T47D (cell line): ENCODE measurements around the gene SGMS1.

ENCODE experiments used
- DNase-seq, 2 experiments: peaks; one replicate each; pipeline versions ENCODE4 v3.0.0 to v3.0.0-alpha.2; 2011 to 2012; ENCODE audit warnings: low read depth in 1 of 2, low spot score in 1 of 2
- JUND ChIP-seq: IDR thresholded peaks from 2 replicates; pipeline ENCODE4 v1.6.1; 2012; ENCODE audit warnings: low read depth
- in situ Hi-C: cut with HindIII; loops from 2 replicates; pipeline ENCODE4 v1.10.0; 2016; ENCODE audit warnings: low sequenced_read_pairs, low pct_unique_long_range_greater_than_20kb

The SGMS1 gene

GRCh38 chr10:50420196-50420595, 203.6 kb downstream of the SGMS1 start:
- no peak for TF ChIP-seq JUND
- in situ Hi-C loops: no loop called here
- no peak for DNase-seq

- no peak for TF ChIP-seq JUND
- in situ Hi-C loops: no loop called here
- DNase-seq: no peak
These were observed 204.0 kb downstream of the SGMS1 start for GRCh38 chr10:50419756-50420155.

DNA sequence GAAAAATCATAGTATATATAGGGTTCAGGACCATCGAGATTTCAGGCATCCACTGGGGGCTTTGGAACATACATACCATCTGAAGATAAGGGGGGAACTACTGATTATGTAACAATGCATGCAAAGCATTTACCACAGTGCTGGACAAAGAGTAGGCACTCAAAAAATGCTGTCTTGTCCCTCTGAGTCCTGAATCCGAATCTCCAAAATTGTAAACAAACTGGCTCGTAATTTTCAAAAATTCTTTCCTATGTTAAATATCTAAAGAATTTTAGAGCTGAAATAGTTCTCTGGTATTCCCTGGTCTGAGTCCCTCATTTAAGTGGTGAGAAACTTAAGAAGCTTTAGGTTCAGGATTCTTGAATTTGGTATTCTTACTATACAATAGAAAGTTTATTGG, 204.7 kb downstream of the SGMS1 start:
- no peak for TF ChIP-seq JUND
- in situ Hi-C loops: no loop called here
- DNase-seq: no peak

DNA sequence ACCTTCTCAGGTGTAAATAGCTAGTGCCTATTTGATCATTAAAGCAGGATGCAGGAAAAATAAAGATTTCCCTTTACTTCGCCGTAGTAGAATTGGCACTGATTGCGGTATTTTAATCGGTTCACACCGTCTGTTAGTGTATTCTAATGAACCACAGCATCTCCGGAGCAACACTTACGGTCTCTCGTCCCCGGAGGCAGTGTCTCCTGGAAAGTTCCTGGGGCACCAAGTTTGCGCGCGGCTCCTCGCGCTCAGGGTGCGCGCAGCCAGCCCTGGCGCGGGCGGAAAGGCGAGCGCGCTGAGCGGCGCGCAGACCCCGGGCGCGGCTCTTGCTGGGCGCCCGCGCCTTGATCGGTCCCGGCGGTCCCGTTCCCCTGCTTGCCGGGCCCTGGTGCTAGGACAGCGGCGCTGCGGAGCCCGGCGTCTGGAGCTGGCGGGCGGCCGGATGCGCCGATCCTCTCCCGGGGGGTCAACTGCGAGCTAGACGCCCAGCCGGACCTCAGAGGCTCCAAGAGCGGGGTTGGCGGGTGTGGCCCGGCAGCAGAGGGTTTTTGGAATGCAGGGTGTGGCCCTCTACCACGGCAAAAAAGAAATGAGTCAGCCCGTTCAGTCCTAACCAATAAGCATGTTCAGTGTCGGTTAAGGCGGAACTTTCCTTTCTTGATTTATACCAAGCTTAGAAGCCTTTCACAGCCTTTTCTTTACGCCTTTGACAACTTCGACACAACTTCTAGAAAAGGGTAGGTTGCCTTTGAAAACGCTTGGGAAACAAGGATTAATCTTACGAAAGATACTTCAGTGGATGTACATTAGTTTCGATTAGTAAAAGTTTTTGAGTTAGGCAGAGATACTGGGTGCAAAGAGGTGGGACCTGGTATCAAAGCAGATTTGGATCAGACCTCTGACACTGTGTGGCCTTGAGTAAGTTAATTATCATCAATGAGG, 205.6 kb downstream of the SGMS1 start:
- in situ Hi-C loops: no loop called here
- TF ChIP-seq JUND: no peak
- peak; percentile 82 to 89 for DNase-seq

DNA sequence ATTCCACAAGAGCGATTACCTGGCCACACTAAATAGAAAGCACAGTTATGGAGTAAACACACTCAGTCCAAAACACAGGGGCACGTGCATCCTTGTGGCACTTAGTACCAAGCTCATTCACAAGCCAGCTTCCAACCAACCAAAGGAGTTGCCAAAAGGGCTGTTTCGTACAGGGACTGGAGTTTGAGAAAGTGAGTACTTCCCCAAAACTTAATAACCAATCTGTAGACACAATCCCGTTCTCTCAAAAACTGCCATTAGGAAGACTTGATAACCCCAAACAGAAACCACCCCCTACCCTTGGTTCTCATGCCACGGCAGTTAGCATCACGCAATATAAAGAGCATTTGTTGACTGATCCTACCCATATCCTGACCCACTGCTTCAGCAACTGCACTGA, 206.3 kb downstream of the SGMS1 start:
- in situ Hi-C loops: no loop called here
- no peak for TF ChIP-seq JUND
- peak in 1 of 2 experiments; percentile 24 for DNase-seq

DNA sequence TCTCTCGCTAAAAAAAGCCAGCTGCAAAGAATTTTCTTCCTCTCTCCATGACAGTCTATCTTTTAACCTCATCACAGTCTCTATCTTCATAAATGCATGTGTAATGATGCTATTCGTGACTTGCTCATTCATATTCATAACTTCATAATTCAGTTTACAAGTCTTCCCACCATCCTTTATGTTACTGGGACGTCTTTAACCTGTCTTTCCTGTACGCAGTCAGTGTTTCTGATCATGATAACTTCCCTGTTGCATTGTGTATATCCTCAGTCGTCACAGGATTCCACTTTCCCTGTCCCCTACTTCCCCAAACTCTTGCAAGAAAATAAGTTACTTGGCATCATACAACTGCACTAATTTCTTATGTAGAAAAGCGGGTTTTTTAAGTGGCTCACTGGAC, 206.9 kb downstream of the SGMS1 start:
- no peak for TF ChIP-seq JUND
- peak in 1 of 2 experiments; percentile 17 for DNase-seq
- in situ Hi-C loops: no loop called here

DNA sequence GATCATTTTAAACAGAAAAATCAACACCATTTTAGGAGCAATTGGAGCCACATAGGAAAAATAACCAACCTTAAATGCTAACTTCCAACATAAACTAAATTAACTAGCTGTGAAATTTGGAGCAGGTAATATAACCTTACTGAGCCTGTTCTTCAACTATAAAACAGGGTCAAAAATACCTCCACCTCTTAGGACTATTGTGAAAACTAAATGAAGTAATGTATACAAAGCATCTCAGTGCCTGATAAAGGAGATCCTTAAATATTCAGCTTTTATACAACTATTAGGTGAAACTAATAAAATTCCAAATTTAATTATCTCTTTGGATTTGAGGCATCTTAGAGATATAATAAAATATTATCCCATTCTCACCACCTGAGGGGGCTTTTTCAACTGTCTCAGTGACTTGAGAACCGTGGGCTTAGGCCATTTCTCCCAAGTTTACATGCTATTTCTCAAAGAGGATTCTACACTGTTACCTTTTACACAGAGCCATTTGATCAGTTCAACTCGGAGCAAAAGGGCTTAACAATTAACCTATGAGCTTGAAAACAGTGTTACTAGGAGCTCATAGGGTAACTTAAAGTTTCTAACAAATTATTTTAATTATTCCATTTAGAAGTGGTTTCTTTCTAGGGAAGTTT, 207.5 kb downstream of the SGMS1 start:
- no peak for DNase-seq
- TF ChIP-seq JUND: no peak
- in situ Hi-C loops: no loop called here

DNA sequence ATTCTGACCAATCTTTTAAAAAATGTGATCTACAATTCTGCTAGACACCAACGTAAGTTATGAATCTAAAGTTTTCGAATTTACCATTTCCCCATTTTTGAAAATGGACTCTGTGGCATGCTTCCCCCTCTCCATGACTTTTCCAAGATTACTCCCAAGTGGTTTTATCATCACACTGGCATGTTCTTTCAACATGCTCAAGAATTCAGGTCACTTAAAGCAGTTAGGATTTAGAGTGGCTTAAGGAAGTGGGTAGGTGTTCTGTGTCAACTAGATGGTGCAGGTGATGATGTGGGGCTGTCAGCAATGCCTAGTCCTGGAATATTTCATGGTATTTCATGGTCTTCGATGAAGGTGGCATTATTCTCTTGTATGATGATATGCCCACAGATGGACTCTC, 208.5 kb downstream of the SGMS1 start:
- in situ Hi-C loops: no loop called here
- no peak for DNase-seq
- TF ChIP-seq JUND: no peak

DNA sequence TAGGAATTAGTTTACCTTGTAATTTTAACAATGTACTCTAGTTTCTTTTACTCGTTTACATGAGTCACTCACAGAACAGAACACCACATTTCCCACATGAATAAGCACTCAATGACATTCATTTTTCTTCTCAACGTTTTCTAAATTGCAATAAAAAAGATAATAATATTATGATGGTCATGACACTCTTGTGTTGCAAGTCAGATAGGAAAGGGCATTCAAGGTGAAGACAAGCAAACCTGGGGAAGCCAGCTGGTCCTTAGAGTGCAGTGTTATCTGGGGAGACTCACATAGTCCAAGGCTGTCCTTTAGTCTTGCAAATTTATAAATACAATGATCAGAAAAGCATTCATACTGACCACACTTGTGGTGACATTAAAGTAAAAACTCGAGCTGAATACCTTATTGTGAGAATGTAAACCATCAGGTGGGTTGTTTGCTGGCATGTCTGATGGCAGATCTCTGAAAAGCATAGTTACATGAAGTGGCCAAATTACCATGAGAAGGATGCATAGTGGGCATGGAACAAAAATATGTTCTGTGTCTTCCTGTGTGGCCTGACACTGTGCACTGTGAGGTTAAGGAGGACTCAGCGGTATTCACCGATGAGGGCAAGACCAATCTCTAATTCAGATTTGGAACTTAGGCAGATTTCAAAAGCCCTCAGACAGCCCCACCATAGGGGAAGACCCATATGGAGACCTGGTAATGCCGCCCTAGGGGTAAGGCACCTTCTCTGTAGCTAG, 213.5 kb downstream of the SGMS1 start:
- DNase-seq: no peak
- in situ Hi-C loops: no loop called here
- TF ChIP-seq JUND: no peak

- no peak for DNase-seq
- no peak for TF ChIP-seq JUND
- in situ Hi-C loops: no loop called here
These were observed 216.5 kb downstream of the SGMS1 start for GRCh38 chr10:50407076-50407801.

GRCh38 chr10:50406457-50407070, 217.2 kb downstream of the SGMS1 start:
- DNase-seq: no peak
- in situ Hi-C loops: no loop called here
- no peak for TF ChIP-seq JUND

- TF ChIP-seq JUND: no peak
- in situ Hi-C loops: no loop called here
These were observed 218.0 kb downstream of the SGMS1 start for GRCh38 chr10:50405723-50406122.

More at GRCh38 chr10:50405723-50406122, 218.0 kb downstream of the SGMS1 start:
- no peak for DNase-seq
